IPS-20b (cell line): ENCODE data around the gene AMPD3.

Experiments used
- H3K27ac ChIP-seq: one replicate; pipeline ENCODE4 v1.5.1; 2013; ENCODE audit warnings: low read length
- H3K27me3 ChIP-seq: 2 replicates; pipeline ENCODE4 v1.6.1; 2013; ENCODE audit warnings: mild to moderate bottlenecking, low read length, inconsistent platforms; ENCODE audit not compliant: insufficient read depth
- H3K36me3 ChIP-seq: 2 replicates; pipeline ENCODE4 v1.6.1; 2013; ENCODE audit warnings: low read depth, mild to moderate bottlenecking, inconsistent platforms, low read length, moderate library complexity; ENCODE audit not compliant: insufficient read depth
- H3K4me1 ChIP-seq: 2 replicates; pipeline ENCODE4 v1.6.1; 2013; ENCODE audit warnings: mild to moderate bottlenecking, control low read depth, inconsistent platforms, low read length, moderate library complexity; ENCODE audit not compliant: insufficient read depth
- H3K4me3 ChIP-seq: 2 replicates; pipeline ENCODE4 v1.5.1; 2013; ENCODE audit warnings: mild to moderate bottlenecking, low read length, inconsistent platforms
- H3K9ac ChIP-seq: 2 replicates; pipeline ENCODE4 v1.6.1; 2013; ENCODE audit warnings: low read depth, mild to moderate bottlenecking, inconsistent platforms, low read length, moderate library complexity
- H3K9me3 ChIP-seq: 2 replicates; pipeline ENCODE4 v1.6.1; 2013; ENCODE audit warnings: mild to moderate bottlenecking, low read depth, low read length, inconsistent platforms; ENCODE audit not compliant: insufficient read depth

Gene AMPD3

DNA sequence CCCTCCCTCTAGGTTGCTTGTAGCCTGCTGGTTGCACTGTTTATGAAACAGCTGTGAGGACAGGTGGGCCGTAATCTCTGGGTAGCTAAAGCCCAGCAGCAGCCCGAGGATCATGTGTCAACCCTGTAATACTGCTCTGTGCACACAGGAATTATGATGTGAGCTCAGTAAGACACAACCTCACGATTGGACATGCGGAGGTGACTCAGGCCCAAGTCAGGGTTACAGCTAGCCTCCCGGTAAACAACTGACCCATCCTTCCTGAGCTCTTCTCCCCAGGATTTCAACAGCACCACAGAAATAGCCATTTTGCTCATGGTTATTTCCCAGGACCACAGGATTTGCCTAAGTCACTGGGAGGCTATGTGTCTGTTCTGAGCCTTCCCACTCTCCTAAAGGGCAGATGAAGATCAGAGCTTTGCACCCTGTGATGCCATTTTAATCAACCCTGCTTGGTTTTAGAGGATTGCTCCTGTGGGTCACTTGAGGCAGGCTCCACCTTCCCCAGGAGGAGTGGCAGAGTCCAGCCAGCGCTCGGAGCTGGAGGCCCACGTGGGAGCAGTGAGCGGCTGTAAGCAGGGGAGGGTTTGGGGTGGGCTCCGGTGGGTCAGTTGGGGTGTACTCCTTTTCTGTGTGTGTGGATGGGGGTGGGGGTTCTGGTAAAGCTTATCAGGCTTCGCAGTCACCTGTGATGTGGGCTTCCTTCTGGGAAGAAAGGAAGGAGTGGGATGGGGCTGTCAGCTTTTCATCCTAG lies at the start of gene AMPD3:
Gene AMPD3, plus strand, starts transcription at position 387 of the 754 bp plus-strand sequence. CDS start 6,256 bp downstream, outside the sequence.
- peaks cover 19% of the 10 kb centered on the region; the same call in 1 of the 2 replicates for H3K4me1 ChIP-seq
- H3K4me3 ChIP-seq, result peak within 1 kb of the TSS; percentile 24; the same call in 1 of the 2 replicates
- H3K9ac ChIP-seq, result peak within 1 kb of the TSS; percentile 20; the same call in 1 of the 2 replicates
- H3K9me3 ChIP-seq, result no peaks in the 10 kb centered on the region
- no peak within 1 kb of the TSS for H3K27ac ChIP-seq
- H3K36me3 ChIP-seq, result no peaks in the 10 kb centered on the region
- H3K27me3 ChIP-seq, result peaks cover 23% of the 10 kb centered on the region

DNA sequence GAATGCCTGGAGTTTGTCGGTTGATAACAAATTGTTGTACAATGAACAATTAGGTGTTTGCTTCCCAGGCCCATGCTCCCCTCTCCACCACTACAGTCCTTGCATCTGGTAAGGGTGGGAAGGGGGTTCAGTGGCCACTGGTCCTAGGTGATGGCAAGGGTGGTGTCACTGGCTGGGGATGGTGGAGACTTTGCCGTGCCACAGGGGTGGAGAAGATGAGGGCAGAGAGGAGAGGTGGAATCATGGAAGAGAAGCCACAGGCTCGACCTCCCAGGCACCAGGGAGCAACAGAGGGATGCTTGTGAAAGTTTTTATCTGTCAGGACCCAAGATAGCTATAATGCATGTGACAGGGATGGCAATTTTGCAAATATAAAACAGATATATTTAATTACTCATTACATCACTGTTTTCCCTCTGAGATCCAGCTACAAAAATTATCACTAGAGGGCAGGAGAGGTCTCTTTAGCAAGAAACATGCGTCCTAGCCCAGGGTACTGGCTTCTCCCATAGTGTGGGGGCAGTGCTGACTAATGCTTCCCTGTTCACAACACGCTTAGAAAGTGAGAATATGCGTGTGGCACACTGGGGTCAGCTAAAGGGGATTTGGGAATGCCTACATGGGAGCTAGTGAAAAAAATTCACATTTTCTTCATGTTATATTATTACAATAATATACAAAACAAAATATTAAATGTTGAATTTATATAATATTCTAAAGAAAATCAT lies 49.0 kb upstream of the AMPD3 start:
- Histone ChIP-seq H3K4me1 (0 out of 2 replicates have a peak, but pooled peaks cover 3% of the 10 kb centered on the region), H3K27me3 (no peaks in the 10 kb centered on the region), H3K9me3 (no peaks in the 10 kb centered on the region), H3K9ac (no peak overlapping the region), H3K27ac (no peak overlapping the region), H3K36me3 (no peaks in the 10 kb centered on the region), H3K4me3 (no peak overlapping the region)

DNA sequence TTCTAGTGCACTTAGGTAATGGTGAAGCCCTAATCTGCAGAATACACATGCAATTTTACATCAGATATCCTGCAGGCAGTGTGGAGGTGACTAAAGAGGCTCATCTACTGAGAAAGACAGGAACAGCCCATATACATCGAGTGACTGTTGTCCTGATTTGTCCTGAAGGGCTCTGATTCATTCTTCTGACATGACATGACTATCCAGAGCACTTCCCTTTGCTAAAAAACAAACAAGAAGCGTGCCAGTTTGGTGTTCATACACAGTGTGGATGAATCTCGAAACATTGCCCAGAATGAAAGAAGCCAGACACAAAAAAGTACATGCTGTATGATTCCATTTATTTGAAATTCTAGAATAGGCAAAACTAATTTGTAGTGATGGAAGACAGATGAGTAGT lies 48.0 kb upstream of the AMPD3 start:
- H3K36me3 ChIP-seq, result no peaks in the 10 kb centered on the region
- no peaks in the 10 kb centered on the region for H3K27me3 ChIP-seq
- H3K4me1 ChIP-seq, result 0 out of 2 replicates have a peak, but pooled peaks cover 3% of the 10 kb centered on the region
- H3K4me3 ChIP-seq, result no peak overlapping the region
- no peak overlapping the region for H3K27ac ChIP-seq
- no peaks in the 10 kb centered on the region for H3K9me3 ChIP-seq
- H3K9ac ChIP-seq, result no peak overlapping the region

DNA sequence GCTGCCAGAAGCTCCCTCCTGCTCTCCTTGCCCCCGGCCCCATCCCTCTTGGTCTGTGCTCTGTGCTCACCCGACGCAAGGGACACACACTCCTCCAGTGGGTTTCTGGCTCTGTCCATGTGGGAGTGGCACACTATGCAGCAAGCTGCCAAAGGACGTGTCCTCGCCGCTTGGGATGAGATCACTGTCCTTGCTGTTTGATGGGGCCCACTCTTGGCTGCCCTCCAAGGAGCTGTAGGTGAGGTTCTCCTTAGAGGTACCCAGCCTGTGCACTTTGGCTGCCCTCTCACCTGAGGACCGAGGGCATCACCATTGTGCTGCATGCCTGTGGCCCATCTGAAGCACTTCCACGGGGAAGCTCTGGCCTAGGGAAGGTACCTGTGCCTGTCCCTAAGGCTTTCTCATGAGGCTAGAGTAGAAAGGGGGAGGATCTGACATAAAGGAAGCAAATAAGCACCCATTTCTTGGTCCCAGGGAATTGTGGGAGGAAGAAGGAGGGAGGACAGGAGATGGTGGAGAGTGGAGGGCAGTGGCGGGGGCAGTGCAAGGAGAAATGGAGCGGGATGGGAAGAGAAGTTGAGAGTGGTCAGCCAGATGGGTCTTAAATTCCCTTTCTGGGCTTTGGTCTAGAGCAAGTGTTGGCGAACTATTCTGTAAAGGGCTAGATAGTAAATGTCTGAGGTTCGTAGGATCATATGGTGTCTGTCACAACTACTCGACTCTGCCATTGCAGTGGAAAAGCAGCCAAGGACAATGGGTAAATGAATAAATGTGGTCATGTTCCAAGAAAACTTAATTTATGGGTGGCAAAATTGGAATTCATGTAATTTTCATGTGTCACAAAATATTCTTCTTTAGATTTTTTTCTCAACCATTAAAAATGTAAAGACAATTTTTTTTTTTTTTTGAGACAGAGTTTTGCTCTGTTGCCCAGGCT lies 47.0 kb upstream of the AMPD3 start:
- Histone ChIP-seq H3K9ac (no peak overlapping the region), H3K4me3 (no peak overlapping the region), H3K9me3 (no peaks in the 10 kb centered on the region), H3K27ac (no peak overlapping the region), H3K4me1 (0 out of 2 replicates have a peak, but pooled peaks cover 3% of the 10 kb centered on the region), H3K36me3 (no peaks in the 10 kb centered on the region), H3K27me3 (no peaks in the 10 kb centered on the region)

DNA sequence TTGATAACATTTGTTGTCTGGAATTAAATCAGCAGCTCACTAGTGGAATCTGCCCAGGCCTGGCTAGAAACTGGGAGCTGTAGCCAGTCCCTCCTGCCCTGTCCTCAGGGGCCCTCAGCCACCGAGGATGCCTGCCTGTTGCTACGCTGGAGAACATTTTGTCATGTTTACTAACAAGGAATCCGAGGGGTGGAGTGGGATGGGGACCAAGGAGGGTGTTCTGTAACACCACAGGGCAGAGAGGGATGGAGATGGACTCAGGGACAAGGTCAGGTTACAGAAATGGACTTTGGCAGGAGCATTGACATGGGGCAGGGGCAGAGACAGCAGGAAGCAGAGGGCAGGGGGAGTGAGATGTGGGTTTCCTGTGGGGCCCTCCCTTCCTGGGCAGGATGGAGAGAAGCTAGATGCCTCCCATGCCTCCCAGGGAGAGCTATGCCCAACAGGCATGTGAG lies 45.8 kb upstream of the AMPD3 start:
- Histone ChIP-seq H3K27ac (no peak overlapping the region), H3K9ac (no peak overlapping the region), H3K4me1 (0 out of 2 replicates have a peak, but pooled peaks cover 3% of the 10 kb centered on the region)

DNA sequence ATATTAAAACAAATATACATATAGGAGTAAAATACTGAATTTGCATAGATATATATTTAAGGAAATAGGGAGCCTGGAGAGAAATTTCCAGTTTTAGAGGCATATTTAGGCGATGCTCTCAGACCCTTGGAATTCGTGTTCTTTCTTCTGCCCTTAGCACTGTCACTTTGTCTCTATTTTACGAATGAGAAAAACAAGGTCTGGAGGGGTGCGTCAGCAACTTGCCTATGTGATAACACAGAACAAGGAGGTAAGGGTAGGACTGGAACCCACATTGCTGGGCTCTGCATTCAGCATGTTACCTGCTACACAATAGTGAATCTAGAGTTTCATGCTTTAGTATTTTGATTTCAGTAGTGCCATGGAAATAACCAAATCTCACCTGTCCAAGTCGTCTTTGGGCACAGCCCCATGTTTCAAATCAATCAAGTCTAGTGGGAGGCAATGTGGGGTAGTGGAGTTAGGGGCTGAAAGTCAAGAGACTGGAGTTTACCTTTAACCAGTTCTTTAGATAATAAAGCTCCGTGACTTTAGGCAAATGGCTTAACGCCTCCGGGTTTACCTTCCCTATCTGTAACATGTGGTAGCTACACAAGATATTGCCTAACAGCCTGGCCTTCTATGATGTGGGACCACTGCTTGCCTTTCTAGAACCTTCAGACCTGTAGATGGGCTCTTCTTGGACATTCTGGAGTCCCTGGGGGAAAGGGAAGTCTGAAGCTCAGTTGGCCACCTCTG lies 44.8 kb upstream of the AMPD3 start:
- Histone ChIP-seq H3K27me3 (no peaks in the 10 kb centered on the region), H3K9me3 (no peaks in the 10 kb centered on the region), H3K27ac (no peak overlapping the region), H3K36me3 (no peaks in the 10 kb centered on the region), H3K9ac (no peak overlapping the region), H3K4me3 (no peak overlapping the region), H3K4me1 (0 out of 2 replicates have a peak, but pooled peaks cover 3% of the 10 kb centered on the region)

More for the DNA sequence above, 45.8 kb upstream of the AMPD3 start:
- H3K9me3 ChIP-seq, result no peaks in the 10 kb centered on the region
- no peak overlapping the region for H3K4me3 ChIP-seq
- H3K36me3 ChIP-seq, result no peaks in the 10 kb centered on the region
- H3K27me3 ChIP-seq, result no peaks in the 10 kb centered on the region

DNA sequence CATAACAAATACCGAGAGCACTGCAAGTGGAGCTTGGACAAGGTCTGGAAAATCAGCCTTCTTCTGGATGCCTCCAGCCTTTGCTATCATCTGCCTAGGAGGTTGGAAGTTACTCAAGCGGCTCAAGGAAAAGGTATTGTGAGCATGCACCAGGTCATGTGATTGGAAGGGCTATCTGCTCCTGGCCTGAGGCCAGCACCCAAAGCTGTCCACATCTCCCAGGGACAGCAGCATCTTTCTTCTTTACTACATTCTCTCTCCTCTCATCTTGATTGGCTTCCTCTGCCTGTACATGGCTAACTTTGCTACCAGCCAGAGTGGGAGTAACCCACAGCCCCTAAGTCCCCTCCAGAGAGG lies 44.2 kb upstream of the AMPD3 start:
- Histone ChIP-seq H3K27ac (no peak overlapping the region), H3K27me3 (no peaks in the 10 kb centered on the region), H3K4me3 (no peak overlapping the region), H3K36me3 (no peaks in the 10 kb centered on the region), H3K9ac (no peak overlapping the region), H3K9me3 (no peaks in the 10 kb centered on the region), H3K4me1 (0 out of 2 replicates have a peak, but pooled peaks cover 2% of the 10 kb centered on the region)

DNA sequence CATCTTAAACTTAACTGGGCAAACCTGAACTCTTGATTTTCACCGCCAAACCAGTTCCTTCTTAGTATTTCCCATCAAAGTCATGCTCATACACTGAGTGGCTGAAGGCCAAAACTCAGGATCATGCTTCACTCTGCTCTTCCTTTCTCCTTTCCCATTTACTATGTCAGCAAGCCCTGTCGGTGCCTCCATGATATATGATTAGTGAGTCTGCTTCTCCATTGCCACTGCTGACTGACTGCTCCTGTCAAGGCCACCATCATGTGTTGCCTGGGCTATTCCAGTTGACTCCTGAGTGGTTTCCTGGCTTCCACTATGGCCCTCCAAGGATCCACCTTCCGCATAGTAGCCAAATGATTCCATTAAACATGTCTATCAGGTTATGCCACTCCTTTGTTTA lies 42.8 kb upstream of the AMPD3 start:
- no peaks in the 10 kb centered on the region for H3K27me3 ChIP-seq
- no peak overlapping the region for H3K4me3 ChIP-seq
- H3K27ac ChIP-seq, result no peak overlapping the region
- no peaks in the 10 kb centered on the region for H3K36me3 ChIP-seq
- H3K9ac ChIP-seq, result no peak overlapping the region
- no peaks in the 10 kb centered on the region for H3K9me3 ChIP-seq
- no peaks in the 10 kb centered on the region for H3K4me1 ChIP-seq

DNA sequence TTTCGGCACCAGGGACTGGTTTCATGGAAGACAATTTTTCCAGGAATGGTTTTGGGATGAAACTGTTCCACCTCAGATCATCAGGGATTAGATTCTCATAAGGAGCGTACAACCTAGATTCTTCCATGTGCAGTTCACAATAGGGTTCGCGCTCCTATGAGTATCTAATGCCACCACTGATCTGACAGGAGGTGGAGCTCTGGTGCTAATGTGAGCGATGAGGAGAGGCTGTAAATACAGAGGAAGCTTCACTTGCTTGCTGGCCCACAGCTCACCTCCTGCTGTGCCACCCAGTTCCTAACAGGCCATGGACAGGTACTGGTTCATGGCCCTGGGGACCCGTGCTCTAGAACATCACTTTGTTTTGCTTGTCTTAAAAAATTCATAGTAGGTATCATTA lies 41.8 kb upstream of the AMPD3 start:
- Histone ChIP-seq H3K9ac (no peak overlapping the region), H3K27ac (no peak overlapping the region), H3K4me1 (no peaks in the 10 kb centered on the region), H3K27me3 (no peaks in the 10 kb centered on the region), H3K36me3 (no peaks in the 10 kb centered on the region), H3K4me3 (no peak overlapping the region), H3K9me3 (no peaks in the 10 kb centered on the region)

DNA sequence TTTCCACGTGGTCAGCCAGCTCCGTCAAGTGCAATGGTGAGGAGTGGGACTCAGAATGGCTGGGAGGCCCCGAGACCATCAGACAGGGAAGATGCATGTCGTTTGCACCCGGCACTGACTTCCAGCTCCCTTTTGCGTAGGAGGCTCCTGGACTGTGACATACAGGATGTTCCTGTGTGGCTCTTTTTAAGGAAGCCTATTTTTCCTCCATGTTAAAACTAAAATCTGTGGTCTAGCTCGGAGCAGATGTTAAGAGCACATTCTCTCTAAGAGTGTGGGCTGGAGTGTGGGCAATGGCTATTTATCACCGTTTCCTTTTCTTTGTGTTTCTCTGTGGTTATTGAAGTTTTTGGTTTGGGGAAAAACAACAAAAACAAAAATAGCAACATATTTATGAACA lies 40.9 kb upstream of the AMPD3 start:
- Histone ChIP-seq H3K4me1 (no peaks in the 10 kb centered on the region), H3K27ac (no peak overlapping the region), H3K4me3 (no peak overlapping the region), H3K27me3 (no peaks in the 10 kb centered on the region), H3K36me3 (no peaks in the 10 kb centered on the region), H3K9me3 (no peaks in the 10 kb centered on the region), H3K9ac (no peak overlapping the region)

DNA sequence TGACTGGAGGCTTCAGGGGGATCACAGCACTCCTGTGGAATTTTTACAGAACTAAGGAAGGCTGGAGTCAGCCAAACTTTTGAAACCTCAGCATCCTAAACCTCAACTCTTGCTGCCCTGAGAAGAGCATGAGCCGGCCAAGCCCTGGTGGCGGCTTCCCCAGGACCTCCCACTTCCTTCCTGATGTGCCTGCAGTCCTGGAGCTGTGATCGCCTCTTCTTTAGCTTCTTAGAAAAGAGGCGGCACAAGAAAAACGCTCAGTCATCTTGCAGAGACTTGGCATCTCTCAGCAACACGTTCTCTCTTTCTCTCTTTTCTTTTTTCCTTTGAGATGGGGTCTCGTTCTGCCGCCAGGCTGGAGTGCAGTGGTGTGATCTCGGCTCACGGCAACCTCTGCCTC lies 40.4 kb upstream of the AMPD3 start:
- Histone ChIP-seq H3K4me3 (no peak overlapping the region), H3K27me3 (no peaks in the 10 kb centered on the region), H3K4me1 (no peaks in the 10 kb centered on the region), H3K9me3 (no peaks in the 10 kb centered on the region), H3K27ac (no peak overlapping the region), H3K9ac (no peak overlapping the region), H3K36me3 (no peaks in the 10 kb centered on the region)
